Germinal center (tissue), 1 donor: Measurements from ENCODE around the gene HHATL.

Experiments used
- DNase-seq: peaks from one replicate; pipeline ENCODE4 v3.0.0; 2012; ENCODE audit warnings: mixed read lengths, low spot score

HHATL gene

GRCh38 chr3:42663581-42664437 is 38.8 kb downstream of the HHATL start:
- peak; percentile 90 for DNase-seq

- no peak for DNase-seq
These were observed 39.6 kb downstream of the HHATL start for GRCh38 chr3:42662813-42663535.

GRCh38 chr3:42662037-42662812 is 40.4 kb downstream of the HHATL start:
- no peak for DNase-seq

GRCh38 chr3:42661593-42662022 is 41.0 kb downstream of the HHATL start:
- no peak for DNase-seq

- peak; percentile 34 for DNase-seq
These were observed 41.7 kb downstream of the HHATL start for GRCh38 chr3:42660898-42661297.

- no peak for DNase-seq
These were observed 42.4 kb downstream of the HHATL start for GRCh38 chr3:42660131-42660715.

GRCh38 chr3:42659451-42660130 is 43.0 kb downstream of the HHATL start:
- DNase-seq: no peak

GRCh38 chr3:42658771-42659390 is 43.7 kb downstream of the HHATL start:
- no peak for DNase-seq

- DNase-seq: no peak
These were observed 44.4 kb downstream of the HHATL start for GRCh38 chr3:42658091-42658770.

GRCh38 chr3:42657675-42658074 is 44.9 kb downstream of the HHATL start:
- no peak for DNase-seq

- no peak for DNase-seq
These were observed 45.7 kb downstream of the HHATL start for GRCh38 chr3:42656680-42657610.

GRCh38 chr3:42655980-42656679 is 46.5 kb downstream of the HHATL start:
- DNase-seq: no peak

GRCh38 chr3:42655331-42655888 is 47.2 kb downstream of the HHATL start:
- no peak for DNase-seq

GRCh38 chr3:42654331-42655201 is 48.0 kb downstream of the HHATL start:
- DNase-seq: peak; percentile 31

GRCh38 chr3:42653560-42654330 is 48.9 kb downstream of the HHATL start, which contains the start of gene ZBTB47:
TSS of gene ZBTB47 (plus strand) at chr3:42653697. CDS start at chr3:42658356, 4,659 bp downstream.
- DNase-seq: peak; percentile 30

GRCh38 chr3:42653303-42653559 is 49.4 kb downstream of the HHATL start:
- DNase-seq: no peak
